Astrocyte (in vitro differentiated cells and primary cell): Measurements from ENCODE around the gene FHIP2A.

ENCODE experiments used
- EZH2 ChIP-seq: IDR thresholded peaks from 2 replicates; pipeline ENCODE4 v1.6.1; 2012; ENCODE audit warnings: mild to moderate bottlenecking, low read length, inconsistent platforms; ENCODE audit not compliant: insufficient read depth
- TF ChIP-seq, protein P1 (sequence below): IDR thresholded peaks from 2 replicates; pipeline ENCODE4 v1.5.1; 2011; ENCODE audit warnings: low read depth, mild to moderate bottlenecking, inconsistent platforms, low read length, moderate library complexity; ENCODE audit not compliant: insufficient read depth

DNA sequence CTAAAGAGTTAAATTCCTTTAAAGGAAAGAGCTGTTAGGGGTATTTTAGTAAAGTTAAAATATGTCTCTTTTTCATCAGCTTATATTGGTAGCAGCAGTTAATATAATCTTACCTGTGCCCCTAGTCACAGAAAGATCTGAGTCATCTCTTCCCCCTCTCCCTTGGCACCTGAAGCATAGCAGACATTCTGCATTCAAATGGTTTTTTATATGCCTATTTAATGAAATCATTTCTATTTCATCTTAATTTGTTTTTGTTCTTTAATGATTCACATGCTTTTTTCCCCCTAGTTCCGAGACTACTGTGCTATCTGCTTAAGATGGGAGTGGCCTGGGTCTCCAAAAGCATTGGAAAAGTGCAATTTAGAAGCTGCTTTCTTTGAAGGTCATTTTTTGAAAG is 33.3 kb downstream of the FHIP2A start:
- TF ChIP-seq, protein P1, sequence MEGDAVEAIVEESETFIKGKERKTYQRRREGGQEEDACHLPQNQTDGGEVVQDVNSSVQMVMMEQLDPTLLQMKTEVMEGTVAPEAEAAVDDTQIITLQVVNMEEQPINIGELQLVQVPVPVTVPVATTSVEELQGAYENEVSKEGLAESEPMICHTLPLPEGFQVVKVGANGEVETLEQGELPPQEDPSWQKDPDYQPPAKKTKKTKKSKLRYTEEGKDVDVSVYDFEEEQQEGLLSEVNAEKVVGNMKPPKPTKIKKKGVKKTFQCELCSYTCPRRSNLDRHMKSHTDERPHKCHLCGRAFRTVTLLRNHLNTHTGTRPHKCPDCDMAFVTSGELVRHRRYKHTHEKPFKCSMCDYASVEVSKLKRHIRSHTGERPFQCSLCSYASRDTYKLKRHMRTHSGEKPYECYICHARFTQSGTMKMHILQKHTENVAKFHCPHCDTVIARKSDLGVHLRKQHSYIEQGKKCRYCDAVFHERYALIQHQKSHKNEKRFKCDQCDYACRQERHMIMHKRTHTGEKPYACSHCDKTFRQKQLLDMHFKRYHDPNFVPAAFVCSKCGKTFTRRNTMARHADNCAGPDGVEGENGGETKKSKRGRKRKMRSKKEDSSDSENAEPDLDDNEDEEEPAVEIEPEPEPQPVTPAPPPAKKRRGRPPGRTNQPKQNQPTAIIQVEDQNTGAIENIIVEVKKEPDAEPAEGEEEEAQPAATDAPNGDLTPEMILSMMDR: no peak
- TF ChIP-seq EZH2: no peak
